Measurements from ENCODE around the gene XYLT1.

GRCh38 chr16:17397499-17397891 lies 73.3 kb downstream of the XYLT1 start:
- TF ChIP-seq IRF1 (CRISPR knock-in tag; IDR thresholded peaks at IDR 0.05; ENCODE audit: borderline replicate concordance) = no peak
- no peak for TF ChIP-seq CTCF (IDR thresholded peaks at IDR 0.05 in 2 of 3, conservative IDR thresholded peaks at IDR 0.05 in 1 of 3; ENCODE audit: insufficient read depth in 2 of 3, low read depth in 1 of 3, low read length in 3 of 3)
- TF ChIP-seq CEBPB (tag; IDR thresholded peaks at IDR 0.05) = no peak
- no peak for TF ChIP-seq ZBTB33 (CRISPR knock-in tag; IDR thresholded peaks at IDR 0.05)

Measured in K562 (cell line).